Measurements from ENCODE around the gene ATG16L2.

The ATG16L2 gene

GRCh38 chr11:72859126-72859525 is 44.9 kb downstream of the ATG16L2 start:
- no peak for TF ChIP-seq CTCF (IDR thresholded peaks at IDR 0.05; ENCODE audit: low read depth, low read length)
- no peak overlapping the region for H3K4me3 ChIP-seq (replicated peaks in 1 of 2; ENCODE audit: low read depth in 2 of 2, low read length in 2 of 2)
- peak in 1 of 2 donors; percentile 48 for DNase-seq (ENCODE audit: low read depth in 2 of 2)

GRCh38 chr11:72860010-72860409 is 45.8 kb downstream of the ATG16L2 start:
- DNase-seq (ENCODE audit: low read depth in 2 of 2), result no peak
- no peak overlapping the region for H3K4me3 ChIP-seq (replicated peaks in 1 of 2; ENCODE audit: low read depth in 2 of 2, low read length in 2 of 2)
- no peak for TF ChIP-seq CTCF (IDR thresholded peaks at IDR 0.05; ENCODE audit: low read depth, low read length)

- peak in 1 of 2 donors; percentile 31 for DNase-seq (ENCODE audit: low read depth in 2 of 2)
- H3K4me3 ChIP-seq (replicated peaks in 1 of 2; ENCODE audit: low read depth in 2 of 2, low read length in 2 of 2), result no peak overlapping the region
Observed at GRCh38 chr11:72860592-72860991, 46.4 kb downstream of the ATG16L2 start.

GRCh38 chr11:72863091-72863490 is 48.9 kb downstream of the ATG16L2 start:
- H3K4me3 ChIP-seq (replicated peaks in 1 of 2; ENCODE audit: low read depth in 2 of 2, low read length in 2 of 2), result no peak overlapping the region
- no peak for TF ChIP-seq CTCF (IDR thresholded peaks at IDR 0.05; ENCODE audit: low read depth, low read length)
- DNase-seq (ENCODE audit: low read depth in 2 of 2), result no peak

More at GRCh38 chr11:72860592-72860991, 46.4 kb downstream of the ATG16L2 start:
- no peak for TF ChIP-seq CTCF (IDR thresholded peaks at IDR 0.05; ENCODE audit: low read depth, low read length)

- TF ChIP-seq CTCF (IDR thresholded peaks at IDR 0.05; ENCODE audit: low read depth, low read length), result no peak
- DNase-seq (ENCODE audit: low read depth in 2 of 2), result no peak
- H3K4me3 ChIP-seq (replicated peaks in 1 of 2; ENCODE audit: low read depth in 2 of 2, low read length in 2 of 2), result no peak overlapping the region
Observed at GRCh38 chr11:72863916-72864315, 49.7 kb downstream of the ATG16L2 start.

- peak; percentile 78 to 80 for DNase-seq (ENCODE audit: low read depth in 2 of 2)
- no peak for TF ChIP-seq CTCF (IDR thresholded peaks at IDR 0.05; ENCODE audit: low read depth, low read length)
- no peak overlapping the region for H3K4me3 ChIP-seq (replicated peaks in 1 of 2; ENCODE audit: low read depth in 2 of 2, low read length in 2 of 2)
Observed at GRCh38 chr11:72864702-72865655, 50.8 kb downstream of the ATG16L2 start.
